IMR-90 (cell line): Measurements from ENCODE around the gene CCDC83. TPM values are rescaled to one million over a fixed set of nuclear protein-coding genes. Genes with fewer than 3 reads are reported as not detected.

Experiments used
- ATAC-seq: fragments of 200-7000 bp; cut with Tn5 transposase; 2 replicates; pipeline ENCODE4 v1.9.1; 2020; ENCODE audit warnings: low read depth, mild to moderate bottlenecking, moderate library complexity
- BruUV-seq: library from RNA; stranded (reverse); fragments of 400-500 nt; replicated peaks from 2 replicates; lab custom pipeline; 2021; lab: Mats Ljungman, UMichigan
- CTCF ChIA-PET: fragments of 300-600 bp; formaldehyde crosslinking; extraction: SDS; loops from one replicate; lab custom pipeline; 2021; ENCODE audit warnings: antibody characterized with exemption; lab: Yijun Ruan, JAX
- POLR2A ChIA-PET: fragments of 300-600 bp; sonication (Branson Sonifier 250); formaldehyde crosslinking; loops from one replicate; lab custom pipeline; 2022; ENCODE audit warnings: antibody characterized with exemption; ENCODE audit not compliant: unreplicated experiment; lab: Charles Lee
- DNase-seq: peaks from one replicate; pipeline ENCODE4 v3.0.0; 2013
- H2AFZ ChIP-seq: replicated peaks from 2 replicates; pipeline ENCODE3; 2013; ENCODE audit warnings: low read length, mild to moderate bottlenecking; ENCODE audit not compliant: poor library complexity
- H2AK5ac ChIP-seq: 2 replicates; pipeline ENCODE4 v1.6.1; 2013; ENCODE audit warnings: low read depth, low read length, inconsistent platforms
- H2AK9ac ChIP-seq: replicated peaks from 2 replicates; pipeline ENCODE3; 2013; ENCODE audit warnings: mild to moderate bottlenecking, low read depth, low read length, moderate library complexity; ENCODE audit not compliant: poor library complexity
- H2BK120ac ChIP-seq: 2 replicates; pipeline ENCODE4 v1.6.1; 2013; ENCODE audit warnings: low read depth, low read length, inconsistent platforms
- H2BK15ac ChIP-seq: 3 replicates; pipeline ENCODE4 v1.6.1; 2013; ENCODE audit warnings: low read depth, low read length, inconsistent platforms
- H2BK20ac ChIP-seq: 2 replicates; pipeline ENCODE4 v1.6.1; 2013; ENCODE audit warnings: low read depth, mild to moderate bottlenecking, inconsistent platforms, low read length, moderate library complexity
- H2BK5ac ChIP-seq: 2 replicates; pipeline ENCODE4 v1.6.1; 2013; ENCODE audit warnings: mild to moderate bottlenecking, low read depth, low read length, inconsistent platforms; ENCODE audit not compliant: poor library complexity, severe bottlenecking
- H3K14ac ChIP-seq: replicated peaks from 2 replicates; pipeline ENCODE4 v1.6.1; 2013; ENCODE audit warnings: low read depth, low read length, inconsistent platforms
- H3K18ac ChIP-seq: 2 replicates; pipeline ENCODE4 v1.6.1; 2013; ENCODE audit warnings: low read depth, low read length, control low read depth
- H3K23ac ChIP-seq: 2 replicates; pipeline ENCODE4 v1.6.1; 2013; ENCODE audit warnings: low read depth, low read length, inconsistent platforms
- H3K27ac ChIP-seq: 2 replicates; pipeline ENCODE4 v1.5.1; 2013; ENCODE audit warnings: mild to moderate bottlenecking, control low read depth, low read length; ENCODE audit not compliant: insufficient read depth
- H3K27me3 ChIP-seq: 2 replicates; pipeline ENCODE4 v1.6.1; 2013; ENCODE audit warnings: low read length; ENCODE audit not compliant: control insufficient read depth, insufficient read depth
- H3K36me3 ChIP-seq: 2 replicates; pipeline ENCODE4 v1.6.1; 2013; ENCODE audit warnings: low read length, mixed read lengths; ENCODE audit not compliant: control insufficient read depth, insufficient read depth
- H3K4ac ChIP-seq: 2 replicates; pipeline ENCODE4 v1.6.1; 2013; ENCODE audit warnings: low read depth, low read length, inconsistent platforms
- H3K4me1 ChIP-seq: 2 replicates; pipeline ENCODE4 v1.6.1; 2013; ENCODE audit warnings: low read length, mixed read lengths; ENCODE audit not compliant: control insufficient read depth, insufficient read depth
- H3K4me2 ChIP-seq: 2 replicates; pipeline ENCODE4 v1.6.1; 2013; ENCODE audit warnings: low read depth, mild to moderate bottlenecking, control low read depth, low read length, moderate library complexity
- H3K4me3 ChIP-seq: 2 replicates; pipeline ENCODE4 v1.5.1; 2013; ENCODE audit warnings: low read depth, mild to moderate bottlenecking, control low read depth, low read length, moderate library complexity; ENCODE audit not compliant: insufficient read depth
- H3K56ac ChIP-seq: 2 replicates; pipeline ENCODE4 v1.6.1; 2013; ENCODE audit warnings: low read length, inconsistent platforms; ENCODE audit not compliant: insufficient read depth; ENCODE audit errors: extremely low read depth
- H3K79me1 ChIP-seq, 2 experiments: 2 replicates each; pipeline ENCODE4 v1.6.1; 2013; ENCODE audit warnings: low read length in 2 of 2, inconsistent platforms in 1 of 2, low read depth in 1 of 2
- H3K9ac ChIP-seq: 2 replicates; pipeline ENCODE4 v1.6.1; 2013; ENCODE audit warnings: low read depth, low read length, control low read depth
- H3K9me1 ChIP-seq: 2 replicates; pipeline ENCODE4 v1.6.1; 2013; ENCODE audit warnings: low read length, inconsistent platforms; ENCODE audit not compliant: insufficient read depth
- H3K9me3 ChIP-seq: 2 replicates; pipeline ENCODE4 v1.6.1; 2013; ENCODE audit warnings: low read length; ENCODE audit not compliant: control insufficient read depth, insufficient read depth
- H4K20me1 ChIP-seq: 2 replicates; pipeline ENCODE4 v1.6.1; 2013; ENCODE audit warnings: low read length, inconsistent platforms; ENCODE audit not compliant: insufficient read depth
- H4K5ac ChIP-seq: 2 replicates; pipeline ENCODE4 v1.6.1; 2013; ENCODE audit warnings: mild to moderate bottlenecking, low read depth, low read length, control low read depth
- H4K8ac ChIP-seq, 2 experiments: 2 replicates each; pipeline ENCODE4 v1.6.1; 2013; ENCODE audit warnings: low read depth in 2 of 2, low read length in 2 of 2, control low read depth in 1 of 2, inconsistent platforms in 1 of 2
- H4K91ac ChIP-seq: 2 replicates; pipeline ENCODE4 v1.6.1; 2013; ENCODE audit warnings: low read depth, low read length, inconsistent platforms; ENCODE audit not compliant: insufficient read depth
- BHLHE40 ChIP-seq: fragments of 150-350 bp; IDR thresholded peaks from 2 replicates; pipeline ENCODE4 v1.6.1; 2016; ENCODE audit warnings: mild to moderate bottlenecking, low read depth, low read length
- CEBPB ChIP-seq: IDR thresholded peaks from 2 replicates; pipeline ENCODE4 v1.6.1; 2012; ENCODE audit warnings: low read depth, low read length, improper control_type of control experiment
- CHD1 ChIP-seq: IDR thresholded peaks from 2 replicates; pipeline ENCODE4 v1.6.1; 2012; ENCODE audit warnings: low read depth, low read length, improper control_type of control experiment
- MXI1 ChIP-seq: IDR thresholded peaks from 2 replicates; pipeline ENCODE4 v1.6.1; 2012; ENCODE audit warnings: low read depth, mild to moderate bottlenecking, low read length, moderate library complexity, borderline replicate concordance
- POLR2A ChIP-seq: IDR thresholded peaks from 2 replicates; pipeline ENCODE4 v1.6.1; 2012; ENCODE audit warnings: mild to moderate bottlenecking, low read depth, low read length
- WGBS, 2 experiments: methylation state at CpG; one replicate each; pipeline versions ENCODE4 v1.1.5 to v1.1.7; 2013; ENCODE audit warnings: missing lambda C conversion rate in 2 of 2; ENCODE audit not compliant: insufficient read length in 1 of 2; ENCODE audit errors: extremely low coverage in 2 of 2; 5-methylcytosine and 5-hydroxymethylcytosine counted together
- dilution Hi-C: fragments of 300-500 bp; cut with HindIII; formaldehyde crosslinking; loops from one replicate; pipeline ENCODE4 v1.14.3; 2018; ENCODE audit warnings: low sequenced_read_pairs; ENCODE audit not compliant: unreplicated experiment
- in situ Hi-C: fragments of 300-500 bp; cut with MboI; formaldehyde crosslinking; loops from 3 replicates; pipeline ENCODE4 v1.14.3; 2019; ENCODE audit warnings: low sequenced_read_pairs, inconsistent platforms, mixed read lengths
- intact Hi-C: fragments of 100-400 bp; cut with micrococcal nuclease; formaldehyde crosslinking; loops from 2 replicates; pipeline ENCODE4 v1.10.0; 2022
- polyA plus RNA-seq, 3 experiments: library from polyadenylated mRNA; depleted of rRNA; stranded (reverse); fragments of >200 nt; gene quantifications; 2 replicates each; pipeline ENCODE4 v1.2.3, GENCODE V29; 2012; ENCODE audit warnings: low replicate concordance in 1 of 3
- total RNA-seq: library from RNA; depleted of rRNA; stranded (reverse); fragments of >200 nt; gene quantifications from 2 replicates; pipeline ENCODE4 v1.2.3, GENCODE V29; 2012

The CCDC83 gene
- total and polyA plus RNA-seq, 2 of the 4 experiments (the other 2 are of a cell fraction): not detected

GRCh38 chr11:85844439-85845123 is 10.6 kb upstream of the CCDC83 start (continued):
- TF ChIP-seq MXI1: no peak

GRCh38 chr11:85845124-85845631 is 10.0 kb upstream of the CCDC83 start:
- no peak overlapping the region for H2BK5ac ChIP-seq
- no peak overlapping the region for H3K4ac ChIP-seq
- H3K56ac ChIP-seq: no peak overlapping the region
- no peaks in the 10 kb centered on the region for H3K36me3 ChIP-seq
- H3K9me3 ChIP-seq: no peaks in the 10 kb centered on the region; the same call in 1 of the 2 replicates
- no TSS peak for BruUV-seq
- no peak overlapping the region for H3K14ac ChIP-seq
- no peak overlapping the region for H3K27ac ChIP-seq
- dilution Hi-C loops (no loop called here), in situ Hi-C loops (no loop called here), intact Hi-C loops (no loop called here)
- H3K27me3 ChIP-seq: no peaks in the 10 kb centered on the region
- peaks cover 7% of the 10 kb centered on the region; the same call in 1 of the 2 replicates for H3K9me1 ChIP-seq
- H3K23ac ChIP-seq: no peak overlapping the region
- no peak overlapping the region for H3K4me3 ChIP-seq
- ChIA-PET POLR2A (no interaction called here), CTCF (no interaction called here)
- no CpG with 5 or more reads among the region's 1 CpG for WGBS, 2 experiments
- DNase-seq (peak; percentile 37), ATAC-seq (0 out of 2 replicates have a peak, but pooled peaks have one; percentile 27)
- no peak overlapping the region for H2AK9ac ChIP-seq
- H3K4me2 ChIP-seq: no peak overlapping the region
- no peak overlapping the region for H2BK15ac ChIP-seq
- H2AFZ ChIP-seq: no peak overlapping the region
- peaks cover 2% of the 10 kb centered on the region; the same call in 1 of the 2 replicates for H3K4me1 ChIP-seq
- H2AK5ac ChIP-seq: no peak overlapping the region
- H4K91ac ChIP-seq: no peak overlapping the region
- H2BK120ac ChIP-seq: no peak overlapping the region
- no peak overlapping the region for H4K5ac ChIP-seq
- no peak overlapping the region for H4K8ac ChIP-seq
- H3K18ac ChIP-seq: no peak overlapping the region
- TF ChIP-seq POLR2A (no peak), CEBPB (peak; percentile 44; the same call in 1 of the 2 replicates), CHD1 (no peak), BHLHE40 (no peak)
- no peaks in the 10 kb centered on the region for H3K79me1 ChIP-seq
- H2BK20ac ChIP-seq: no peak overlapping the region
- H3K9ac ChIP-seq: no peak overlapping the region
- H4K20me1 ChIP-seq: no peaks in the 10 kb centered on the region
